Nephron (organoid): ENCODE results near the gene MARCHF3.
A peak's percentile ranks its signal among the peaks of the same experiment; 100 is the strongest.

ENCODE experiments used
- H3K27ac Mint-ChIP-seq, 3 experiments: 2 replicates each; pipeline ENCODE4 v1.8.0; 2020; ENCODE audit warnings: mixed read lengths in 3 of 3, mild to moderate bottlenecking in 2 of 3, moderate library complexity in 1 of 3
- H3K27me3 Mint-ChIP-seq: 2 replicates; pipeline ENCODE4 v1.8.0; 2021; ENCODE audit warnings: low read depth, mild to moderate bottlenecking, moderate library complexity, mixed read lengths
- H3K36me3 Mint-ChIP-seq: 2 replicates; pipeline ENCODE4 v1.8.0; 2020; ENCODE audit warnings: low read depth, mixed read lengths
- H3K4me1 Mint-ChIP-seq: 2 replicates; pipeline ENCODE4 v1.8.0; 2020; ENCODE audit warnings: mixed read lengths
- H3K4me3 Mint-ChIP-seq, 3 experiments: 2 replicates each; pipeline ENCODE4 v1.8.0; 2020; ENCODE audit warnings: mild to moderate bottlenecking in 3 of 3, mixed read lengths in 3 of 3, moderate library complexity in 2 of 3
- H3K9me3 Mint-ChIP-seq: 2 replicates; pipeline ENCODE4 v1.8.0; 2020; ENCODE audit warnings: mixed read lengths
- CTCF ChIP-seq, 3 experiments: fragments of 200-600 bp; sonication (generic); IDR thresholded peaks; one replicate each; pipeline ENCODE4 v1.5.0; 2021; ENCODE audit warnings: antibody characterized with exemption in 3 of 3; ENCODE audit not compliant: unreplicated experiment in 3 of 3

Gene MARCHF3

DNA sequence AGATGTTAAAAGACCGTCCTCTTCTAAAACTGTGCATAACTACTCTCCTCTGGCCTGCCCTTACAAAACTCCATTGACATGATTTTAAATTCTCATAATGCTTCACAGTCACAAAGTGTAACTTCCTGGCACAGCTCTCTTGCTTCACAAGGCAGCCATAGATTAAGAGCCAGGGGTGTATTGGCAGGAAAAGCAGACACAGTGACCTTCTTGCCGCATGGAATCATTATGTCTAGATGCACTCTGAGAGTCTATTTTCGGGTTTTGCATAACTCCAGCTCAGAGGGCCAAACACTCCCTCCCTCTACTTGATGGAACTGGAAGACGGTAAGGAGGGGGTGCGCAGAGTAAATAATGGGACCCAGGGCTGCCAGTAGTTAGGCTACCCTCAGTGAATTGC is 110.1 kb downstream of the MARCHF3 start:
- no peaks in the 10 kb centered on the region for H3K27me3 Mint-ChIP-seq
- H3K4me1 Mint-ChIP-seq, result peaks cover 56% of the 10 kb centered on the region
- no peak for TF ChIP-seq CTCF (IDR thresholded peaks at IDR 0.05; ENCODE audit: unreplicated experiment in 3 of 3)

GRCh38 chr5:126919566-126919965 is 110.8 kb downstream of the MARCHF3 start:
- no peaks in the 10 kb centered on the region for H3K9me3 Mint-ChIP-seq
- no peak for TF ChIP-seq CTCF (IDR thresholded peaks at IDR 0.05; ENCODE audit: unreplicated experiment in 3 of 3)
- H3K36me3 Mint-ChIP-seq, result peaks cover 3% of the 10 kb centered on the region
- no peak overlapping the region for H3K4me3 Mint-ChIP-seq
- peak overlapping the region in 1 of 3 experiments; percentile 77 for H3K27ac Mint-ChIP-seq
- no peaks in the 10 kb centered on the region for H3K27me3 Mint-ChIP-seq
- peaks cover 53% of the 10 kb centered on the region for H3K4me1 Mint-ChIP-seq

More for the DNA sequence above, 110.1 kb downstream of the MARCHF3 start:
- H3K9me3 Mint-ChIP-seq, result no peaks in the 10 kb centered on the region
- H3K4me3 Mint-ChIP-seq, result peak overlapping the region in 1 of 3 experiments; percentile 1
- peak overlapping the region; percentile 43 to 93 (median 77) for H3K27ac Mint-ChIP-seq
- no peaks in the 10 kb centered on the region for H3K36me3 Mint-ChIP-seq

- H3K27me3 Mint-ChIP-seq, result no peaks in the 10 kb centered on the region
- no peaks in the 10 kb centered on the region for H3K9me3 Mint-ChIP-seq
- H3K4me3 Mint-ChIP-seq, result no peak overlapping the region
- peak overlapping the region in 2 of 3 experiments; percentile 4 to 48 for H3K27ac Mint-ChIP-seq
- no peak for TF ChIP-seq CTCF (IDR thresholded peaks at IDR 0.05; ENCODE audit: unreplicated experiment in 3 of 3)
- H3K36me3 Mint-ChIP-seq, result peaks cover 5% of the 10 kb centered on the region
- peaks cover 49% of the 10 kb centered on the region for H3K4me1 Mint-ChIP-seq
Observed at GRCh38 chr5:126918615-126918957, 111.8 kb downstream of the MARCHF3 start.

DNA sequence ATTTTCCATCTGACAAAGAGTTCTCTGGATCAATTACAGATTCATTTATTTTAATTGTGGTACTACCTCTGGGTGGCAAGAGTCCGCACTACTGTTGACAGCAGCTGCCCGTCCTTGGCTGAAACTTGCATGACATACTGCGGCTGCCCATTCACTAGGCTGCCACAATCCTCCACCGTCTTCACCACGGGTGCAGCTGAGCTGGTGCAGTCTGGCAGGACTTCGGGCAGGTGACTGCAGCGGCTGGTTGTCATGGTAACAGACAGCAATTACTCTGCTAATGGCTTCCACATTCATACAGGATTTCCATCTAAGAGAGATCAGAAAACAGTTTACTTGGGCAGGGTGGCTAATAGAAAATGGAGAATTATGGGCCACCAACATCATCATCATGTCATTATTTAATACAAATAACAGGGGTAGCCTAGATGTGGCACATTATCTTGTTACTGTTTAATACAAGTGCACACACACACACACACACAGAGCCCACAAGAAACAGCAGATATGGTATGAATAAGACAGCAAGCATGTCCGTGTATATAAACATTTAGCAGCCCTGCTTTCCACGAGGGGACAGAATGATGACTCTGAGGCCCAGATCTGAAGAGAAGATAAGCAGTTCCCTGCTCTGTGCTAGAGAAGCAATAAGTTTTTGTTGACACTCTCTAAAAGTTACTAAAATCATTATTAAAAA is 112.3 kb downstream of the MARCHF3 start:
- H3K27me3 Mint-ChIP-seq, result no peaks in the 10 kb centered on the region
- no peak for TF ChIP-seq CTCF (IDR thresholded peaks at IDR 0.05; ENCODE audit: unreplicated experiment in 3 of 3)
- H3K4me3 Mint-ChIP-seq, result no peak overlapping the region
- peak overlapping the region; percentile 4 to 33 (median 27) for H3K27ac Mint-ChIP-seq
- H3K4me1 Mint-ChIP-seq, result peaks cover 49% of the 10 kb centered on the region
- peaks cover 5% of the 10 kb centered on the region for H3K36me3 Mint-ChIP-seq
- no peaks in the 10 kb centered on the region for H3K9me3 Mint-ChIP-seq

GRCh38 chr5:126915496-126915895 is 114.9 kb downstream of the MARCHF3 start:
- no peaks in the 10 kb centered on the region for H3K27me3 Mint-ChIP-seq
- H3K4me1 Mint-ChIP-seq, result peaks cover 46% of the 10 kb centered on the region
- H3K4me3 Mint-ChIP-seq, result no peak overlapping the region

More at GRCh38 chr5:126915496-126915895, 114.9 kb downstream of the MARCHF3 start:
- Mint-ChIP-seq H3K9me3 (peaks cover 6% of the 10 kb centered on the region), H3K27ac (no peak overlapping the region), H3K36me3 (peaks cover 24% of the 10 kb centered on the region)
- no peak for TF ChIP-seq CTCF (IDR thresholded peaks at IDR 0.05; ENCODE audit: unreplicated experiment in 3 of 3)
